CD4-positive, alpha-beta memory T cell (primary cell): Measurements from ENCODE around the gene LRRC71. TPM values are rescaled to one million over a fixed set of nuclear protein-coding genes. Genes with fewer than 3 reads are reported as not detected.

Experiments used
- CTCF ChIA-PET: fragments of 350-600 bp; sonication (Branson Sonifier 250); formaldehyde crosslinking; loops from one replicate; lab custom pipeline; 2021; ENCODE audit warnings: inconsistent platforms; ENCODE audit not compliant: partially characterized antibody; lab: Charles Lee
- POLR2A ChIA-PET: fragments of 350-600 bp; sonication (Branson Sonifier 250); formaldehyde crosslinking; loops from one replicate; lab custom pipeline; 2021; ENCODE audit not compliant: partially characterized antibody; lab: Charles Lee
- DNase-seq, 5 donors: peaks; one replicate each; pipeline versions ENCODE4 v3.0.0 to v3.0.0-alpha.2; 2020 to 2022; ENCODE audit warnings: mixed read lengths in 1 of 5
- H3K27ac ChIP-seq: one replicate; pipeline ENCODE4 v1.7.0; 2013; ENCODE audit warnings: low read depth, low read length
- H3K27me3 ChIP-seq: 2 replicates; pipeline ENCODE4 v1.7.0; 2013; ENCODE audit warnings: mild to moderate bottlenecking, low read length, moderate library complexity; ENCODE audit not compliant: insufficient read depth
- H3K36me3 ChIP-seq: 2 replicates; pipeline ENCODE4 v1.7.0; 2013; ENCODE audit warnings: mild to moderate bottlenecking, low read length, moderate library complexity; ENCODE audit not compliant: insufficient read depth
- H3K4me1 ChIP-seq: 2 replicates; pipeline ENCODE4 v1.7.0; 2013; ENCODE audit warnings: mild to moderate bottlenecking, low read length, moderate library complexity; ENCODE audit not compliant: insufficient read depth
- H3K4me3 ChIP-seq, 2 donors: one replicate each; pipeline ENCODE4 v1.7.0; 2013; ENCODE audit warnings: low read length in 2 of 2, mild to moderate bottlenecking in 1 of 2
- H3K9me3 ChIP-seq, 2 donors: one replicate each; pipeline ENCODE4 v1.7.0; 2013; ENCODE audit warnings: low read length in 2 of 2, control low read depth in 1 of 2; ENCODE audit not compliant: control insufficient read depth in 1 of 2
- H3K27ac Mint-ChIP-seq, 7 donors: one replicate each; pipeline ENCODE4 v1.8.0; 2020 to 2021; ENCODE audit warnings: mixed read lengths in 7 of 7, mild to moderate bottlenecking in 6 of 7, inconsistent platforms in 3 of 7, moderate library complexity in 3 of 7
- H3K27me3 Mint-ChIP-seq, 2 donors: one replicate each; pipeline ENCODE4 v1.8.0; 2020 to 2021; ENCODE audit warnings: mixed read lengths in 2 of 2
- H3K36me3 Mint-ChIP-seq, 2 donors: one replicate each; pipeline ENCODE4 v1.8.0; 2020 to 2021; ENCODE audit warnings: mixed read lengths in 2 of 2, inconsistent platforms in 1 of 2, mild to moderate bottlenecking in 1 of 2
- H3K4me1 Mint-ChIP-seq, 4 donors: one replicate each; pipeline ENCODE4 v1.8.0; 2020 to 2021; ENCODE audit warnings: mixed read lengths in 4 of 4, mild to moderate bottlenecking in 1 of 4
- H3K4me3 Mint-ChIP-seq, 8 donors: one replicate each; pipeline ENCODE4 v1.8.0; 2020 to 2021; ENCODE audit warnings: mixed read lengths in 8 of 8, mild to moderate bottlenecking in 7 of 8, moderate library complexity in 6 of 8, inconsistent platforms in 3 of 8
- H3K9me3 Mint-ChIP-seq, 8 donors: one replicate each; pipeline ENCODE4 v1.8.0; 2020 to 2021; ENCODE audit warnings: mixed read lengths in 8 of 8, mild to moderate bottlenecking in 5 of 8, inconsistent platforms in 3 of 8, moderate library complexity in 1 of 8
- intact Hi-C: fragments of 100-400 bp; cut with micrococcal nuclease; formaldehyde crosslinking; loops from one replicate; pipeline ENCODE4 v1.15.1; 2023
- polyA plus RNA-seq, 2 donors: library from polyadenylated mRNA; unstranded; fragments of 300-500 nt; fragmentation: Illumina TruSeq; gene quantifications; one replicate each; pipeline ENCODE4 v1.2.3, GENCODE V29; 2021
- total RNA-seq, 2 experiments: library from RNA; stranded (reverse); gene quantifications; one replicate each; pipeline ENCODE4 v1.2.3, GENCODE V29; 2021

LRRC71 gene
- total and polyA plus RNA-seq, 4 experiments from 2014 or later: not detected

- Mint-ChIP-seq H3K4me3 (no peak overlapping the region), H3K27me3 (peaks cover 16 to 41% of the 10 kb centered on the region in 2 donors), H3K27ac (peak overlapping the region in 1 of 7 donors; percentile 65), H3K36me3 (peaks cover under 1% of the 10 kb centered on the region in 2 donors), H3K9me3 (no peaks in the 10 kb centered on the region), H3K4me1 (peaks cover 2 to 9% (median 5%) of the 10 kb centered on the region in 4 donors)
- Histone ChIP-seq H3K4me1 (peaks cover under 1% of the 10 kb centered on the region), H3K36me3 (no peaks in the 10 kb centered on the region), H3K4me3 (no peak overlapping the region), H3K27me3 (peaks cover 7% of the 10 kb centered on the region), H3K27ac (no peak overlapping the region), H3K9me3 (no peaks in the 10 kb centered on the region)
- no peak for DNase-seq
- ChIA-PET CTCF (no interaction called here), POLR2A (no interaction called here)
- intact Hi-C loops: no loop called here
Measured at GRCh38 chr1:156933136-156933535, 12.7 kb downstream of the LRRC71 start.

DNA sequence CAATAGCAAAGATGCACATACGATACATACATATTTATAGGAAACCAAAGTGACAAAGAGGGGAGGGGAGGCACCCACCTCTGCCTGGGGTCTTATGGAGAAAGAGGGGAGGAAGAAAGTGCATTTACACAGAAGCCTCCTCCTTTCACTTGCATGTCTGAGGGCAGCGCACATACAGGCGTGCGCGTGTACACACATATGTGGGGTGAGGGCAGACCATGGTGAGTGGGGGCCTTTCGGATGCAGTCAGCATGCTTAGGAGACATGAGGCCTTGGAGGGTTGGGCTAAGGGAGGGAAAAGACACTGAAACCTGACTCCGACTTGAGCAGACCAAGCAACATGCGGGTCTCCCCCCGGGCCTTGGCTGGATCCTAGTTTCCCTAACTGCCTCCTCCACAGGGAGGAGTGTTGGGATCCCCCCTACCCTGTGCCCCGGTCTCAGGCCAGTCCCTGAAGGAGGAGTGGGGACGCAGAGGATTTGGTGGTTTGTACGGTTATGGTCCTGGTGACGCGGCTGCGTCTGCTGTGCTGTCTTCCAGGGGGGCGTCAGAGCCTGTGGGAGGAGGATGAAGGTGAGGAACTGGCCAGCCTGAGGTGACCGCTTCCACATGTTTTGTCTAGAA, 15.2 kb downstream of the LRRC71 start:
- H3K27ac Mint-ChIP-seq: no peak overlapping the region
- POLR2A ChIA-PET: no interaction called here
- H3K4me1 Mint-ChIP-seq: peaks cover 0 to 7% (median 3%) of the 10 kb centered on the region in 4 donors
- H3K9me3 Mint-ChIP-seq: no peaks in the 10 kb centered on the region
- no peaks in the 10 kb centered on the region for H3K9me3 ChIP-seq
- H3K4me3 ChIP-seq: no peak overlapping the region
- H3K4me3 Mint-ChIP-seq: no peak overlapping the region
- H3K27me3 Mint-ChIP-seq: peaks cover 9 to 30% of the 10 kb centered on the region in 2 donors
- peaks cover 21% of the 10 kb centered on the region for H3K36me3 ChIP-seq
- H3K27ac ChIP-seq: no peak overlapping the region
- DNase-seq: no peak
- intact Hi-C loops: no loop called here
- no peaks in the 10 kb centered on the region for H3K27me3 ChIP-seq
- H3K4me1 ChIP-seq: no peaks in the 10 kb centered on the region
- CTCF ChIA-PET: no interaction called here
- peaks cover 11 to 12% of the 10 kb centered on the region in 2 donors for H3K36me3 Mint-ChIP-seq

DNA sequence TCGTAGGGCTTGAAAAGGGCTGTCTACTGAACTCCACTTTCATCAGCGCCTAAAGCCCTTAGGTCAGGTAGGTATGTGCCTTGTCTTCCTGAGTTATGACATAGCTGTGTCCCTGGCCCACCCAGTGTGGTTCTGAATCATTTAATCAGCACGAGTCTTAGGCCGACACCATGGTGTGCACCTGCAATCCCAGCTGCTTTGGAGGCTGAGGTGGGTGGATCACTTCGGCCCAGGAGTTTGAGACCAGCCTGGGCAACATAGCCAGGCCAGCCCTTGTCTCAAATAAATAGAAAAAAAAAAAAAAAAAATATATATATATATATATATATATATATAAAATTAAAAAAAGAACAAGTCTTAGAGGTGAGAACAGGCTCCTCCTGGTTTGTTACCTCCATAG, 15.8 kb downstream of the LRRC71 start:
- Histone ChIP-seq H3K27ac (no peak overlapping the region), H3K4me1 (no peaks in the 10 kb centered on the region), H3K36me3 (peaks cover 26% of the 10 kb centered on the region), H3K27me3 (no peaks in the 10 kb centered on the region), H3K9me3 (no peaks in the 10 kb centered on the region), H3K4me3 (no peak overlapping the region)
- H3K4me3 Mint-ChIP-seq: no peak overlapping the region
- ChIA-PET CTCF (interaction anchor here (1.8 kb wide), 1 partner anchor 8 kb away, joined by 6 read pairs; no protein-coding TSS in a partner anchor), POLR2A (no interaction called here)
- H3K9me3 Mint-ChIP-seq: no peaks in the 10 kb centered on the region
- peaks cover 12 to 16% of the 10 kb centered on the region in 2 donors for H3K36me3 Mint-ChIP-seq
- DNase-seq: no peak
- peaks cover 3 to 24% of the 10 kb centered on the region in 2 donors for H3K27me3 Mint-ChIP-seq
- intact Hi-C loops: no loop called here
- H3K27ac Mint-ChIP-seq: no peak overlapping the region
- H3K4me1 Mint-ChIP-seq: peaks cover 0 to 5% (median 3%) of the 10 kb centered on the region in 4 donors

GRCh38 chr1:156936721-156937220, 16.3 kb downstream of the LRRC71 start:
- Histone ChIP-seq H3K36me3 (peaks cover 26% of the 10 kb centered on the region), H3K4me1 (no peaks in the 10 kb centered on the region), H3K9me3 (no peaks in the 10 kb centered on the region), H3K27me3 (no peaks in the 10 kb centered on the region), H3K27ac (no peak overlapping the region), H3K4me3 (no peak overlapping the region)
- H3K4me1 Mint-ChIP-seq: peaks cover 0 to 1% (median under 1%) of the 10 kb centered on the region in 4 donors
- H3K27ac Mint-ChIP-seq: peak overlapping the region in 1 of 7 donors; percentile 52
- intact Hi-C loops: no loop called here
- no peak overlapping the region for H3K4me3 Mint-ChIP-seq
- CTCF ChIA-PET: interaction anchor here (1.8 kb wide), 1 partner anchor 9 kb away, joined by 6 read pairs; no protein-coding TSS in a partner anchor
- POLR2A ChIA-PET: no interaction called here
- no peaks in the 10 kb centered on the region for H3K9me3 Mint-ChIP-seq
- DNase-seq: no peak
- H3K36me3 Mint-ChIP-seq: peaks cover 16 to 17% of the 10 kb centered on the region in 2 donors
- H3K27me3 Mint-ChIP-seq: peaks cover 2 to 18% of the 10 kb centered on the region in 2 donors

DNA sequence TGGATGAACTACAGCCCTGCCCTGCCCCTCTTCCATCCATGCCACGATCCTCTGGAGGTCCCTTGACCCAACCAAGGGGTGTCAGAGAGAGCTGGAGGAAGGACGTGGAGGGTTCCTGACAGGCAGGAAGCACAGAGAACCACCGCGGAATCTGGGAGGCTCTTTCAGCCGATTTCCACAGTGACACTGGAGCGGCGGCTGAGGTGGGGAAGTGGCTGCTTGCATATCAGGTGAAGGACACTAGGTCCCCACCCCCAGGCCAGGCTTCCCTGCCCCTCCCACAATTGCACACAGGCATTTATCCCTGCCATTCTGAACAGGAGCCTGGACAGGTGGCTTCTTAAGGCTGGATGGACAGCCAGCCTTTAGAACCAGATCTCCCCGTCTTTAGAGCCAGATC, 17.5 kb downstream of the LRRC71 start:
- H3K27me3 Mint-ChIP-seq: peaks cover 2 to 9% of the 10 kb centered on the region in 2 donors
- no peaks in the 10 kb centered on the region for H3K27me3 ChIP-seq
- H3K4me3 ChIP-seq: no peak overlapping the region
- peaks cover 26% of the 10 kb centered on the region for H3K36me3 ChIP-seq
- no peak overlapping the region for H3K27ac Mint-ChIP-seq
- no peak overlapping the region for H3K27ac ChIP-seq
- H3K36me3 Mint-ChIP-seq: peaks cover 17 to 23% of the 10 kb centered on the region in 2 donors
- no peaks in the 10 kb centered on the region for H3K9me3 ChIP-seq
- ChIA-PET CTCF (interaction anchor here (1.8 kb wide), 1 partner anchor 10 kb away, joined by 6 read pairs; no protein-coding TSS in a partner anchor), POLR2A (no interaction called here)
- no peak overlapping the region for H3K4me3 Mint-ChIP-seq
- no peaks in the 10 kb centered on the region for H3K9me3 Mint-ChIP-seq
- no peaks in the 10 kb centered on the region for H3K4me1 ChIP-seq
- intact Hi-C loops: no loop called here
- DNase-seq: no peak
- H3K4me1 Mint-ChIP-seq: peaks cover 0 to 1% (median 0%) of the 10 kb centered on the region in 4 donors

- H3K36me3 Mint-ChIP-seq: peaks cover 21 to 29% of the 10 kb centered on the region in 2 donors
- Histone ChIP-seq H3K4me3 (no peak overlapping the region), H3K4me1 (no peaks in the 10 kb centered on the region), H3K9me3 (no peaks in the 10 kb centered on the region), H3K36me3 (peaks cover 30% of the 10 kb centered on the region), H3K27me3 (no peaks in the 10 kb centered on the region), H3K27ac (no peak overlapping the region)
- no peaks in the 10 kb centered on the region for H3K9me3 Mint-ChIP-seq
- H3K27ac Mint-ChIP-seq: peak overlapping the region in 1 of 7 donors; percentile 57
- no peak for DNase-seq
- CTCF ChIA-PET: no interaction called here
- H3K4me1 Mint-ChIP-seq: peaks cover 0 to 1% (median 0%) of the 10 kb centered on the region in 4 donors
- H3K27me3 Mint-ChIP-seq: peaks cover 0 to 2% of the 10 kb centered on the region in 2 donors
- intact Hi-C loops: no loop called here
- POLR2A ChIA-PET: no interaction called here
- H3K4me3 Mint-ChIP-seq: no peak overlapping the region
Measured at GRCh38 chr1:156938813-156939212, 18.4 kb downstream of the LRRC71 start.

- H3K27me3 ChIP-seq: no peaks in the 10 kb centered on the region
- peaks cover 0 to 1% (median 0%) of the 10 kb centered on the region in 4 donors for H3K4me1 Mint-ChIP-seq
- ChIA-PET CTCF (interaction anchor here (1.1 kb wide), 1 partner anchor 49 kb away, joined by 4 read pairs; no protein-coding TSS in a partner anchor), POLR2A (no interaction called here)
- H3K4me3 ChIP-seq: no peak overlapping the region
- H3K27me3 Mint-ChIP-seq: no peaks in the 10 kb centered on the region
- H3K36me3 Mint-ChIP-seq: peaks cover 26 to 40% of the 10 kb centered on the region in 2 donors
- H3K36me3 ChIP-seq: peaks cover 36% of the 10 kb centered on the region
- intact Hi-C loops: no loop called here
- no peak overlapping the region for H3K27ac ChIP-seq
- no peak overlapping the region for H3K4me3 Mint-ChIP-seq
- no peaks in the 10 kb centered on the region for H3K9me3 Mint-ChIP-seq
- no peaks in the 10 kb centered on the region for H3K4me1 ChIP-seq
- no peak for DNase-seq
- H3K9me3 ChIP-seq: no peaks in the 10 kb centered on the region
- H3K27ac Mint-ChIP-seq: no peak overlapping the region
Measured at GRCh38 chr1:156939786-156940334, 19.4 kb downstream of the LRRC71 start.
